Measurements from ENCODE around the gene RABGEF1.
"Not testable (repeated sequence)": the region's sequence is repeated elsewhere in the genome, so short reads cannot be mapped to it uniquely, and the experiment has no call there.

The RABGEF1 gene

GRCh38 chr7:66767486-66767885, 27.0 kb downstream of the RABGEF1 start:
- not testable (repeated sequence) for DNase-seq

DNA sequence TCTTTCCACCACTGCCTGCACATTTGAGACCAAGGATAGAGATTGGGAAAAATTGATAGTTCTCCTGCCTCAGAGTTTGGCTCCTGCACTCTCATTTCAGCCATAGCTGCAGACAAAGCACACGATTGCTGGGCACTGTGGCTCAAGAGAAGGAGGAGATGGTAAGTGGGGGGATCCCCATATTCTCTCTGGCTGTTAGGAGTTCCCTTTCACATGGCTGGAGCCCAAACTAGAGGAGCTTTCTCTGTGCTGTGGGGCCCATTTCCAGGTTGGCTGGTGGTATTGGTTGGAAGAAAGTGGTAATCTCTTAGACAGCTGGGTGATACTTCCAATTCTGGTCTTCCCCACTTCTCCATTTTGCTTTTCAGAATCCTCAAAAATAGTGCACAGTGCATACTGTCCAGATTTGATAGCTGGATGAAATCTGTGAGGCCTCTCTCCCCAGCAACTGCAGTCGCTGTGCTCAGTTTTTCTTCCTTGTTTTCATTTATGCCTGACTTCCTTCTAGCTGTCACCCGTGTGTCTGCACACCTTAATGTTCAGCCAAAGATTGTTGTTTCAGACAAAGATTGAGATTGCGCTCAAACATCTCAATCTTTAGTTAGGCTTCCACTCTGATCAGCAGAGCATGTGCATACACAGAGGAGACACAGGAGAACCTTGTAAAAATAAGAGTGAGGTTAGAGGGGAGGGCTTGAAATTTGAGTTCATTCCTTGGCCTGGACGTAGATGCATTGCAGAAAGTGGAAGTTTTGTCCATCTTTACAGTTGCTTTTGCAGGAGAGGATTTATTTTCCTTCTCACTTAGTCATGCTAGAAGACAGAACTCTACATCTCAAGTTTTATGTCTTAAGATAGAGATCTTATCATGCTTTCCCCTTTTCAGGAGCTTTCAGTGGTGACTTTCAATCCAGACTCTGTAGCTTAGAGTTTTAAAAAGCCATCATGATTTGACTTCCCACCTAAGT, 28.6 kb downstream of the RABGEF1 start:
- DNase-seq = no peak

GRCh38 chr7:66769833-66770512, 29.4 kb downstream of the RABGEF1 start:
- DNase-seq = peak; percentile 12

DNA sequence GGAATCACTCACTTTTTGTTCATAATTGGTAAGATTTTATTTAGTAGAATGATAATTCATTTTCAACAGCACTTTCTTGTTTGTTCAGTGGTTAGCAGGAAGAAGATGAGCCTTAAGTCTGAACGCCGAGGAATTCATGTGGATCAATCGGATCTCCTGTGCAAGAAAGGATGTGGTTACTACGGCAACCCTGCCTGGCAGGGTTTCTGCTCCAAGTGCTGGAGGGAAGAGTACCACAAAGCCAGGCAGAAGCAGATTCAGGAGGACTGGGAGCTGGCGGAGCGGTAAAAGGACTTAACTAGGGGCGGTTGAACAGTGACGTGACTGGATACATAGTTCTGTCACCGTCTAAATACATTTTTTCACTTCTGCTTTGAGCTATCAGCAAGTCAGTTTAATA, 31.3 kb downstream of the RABGEF1 start:
- no peak for DNase-seq

- DNase-seq = not testable (repeated sequence)
Observed at GRCh38 chr7:66773744-66774143, 33.2 kb downstream of the RABGEF1 start.

DNA sequence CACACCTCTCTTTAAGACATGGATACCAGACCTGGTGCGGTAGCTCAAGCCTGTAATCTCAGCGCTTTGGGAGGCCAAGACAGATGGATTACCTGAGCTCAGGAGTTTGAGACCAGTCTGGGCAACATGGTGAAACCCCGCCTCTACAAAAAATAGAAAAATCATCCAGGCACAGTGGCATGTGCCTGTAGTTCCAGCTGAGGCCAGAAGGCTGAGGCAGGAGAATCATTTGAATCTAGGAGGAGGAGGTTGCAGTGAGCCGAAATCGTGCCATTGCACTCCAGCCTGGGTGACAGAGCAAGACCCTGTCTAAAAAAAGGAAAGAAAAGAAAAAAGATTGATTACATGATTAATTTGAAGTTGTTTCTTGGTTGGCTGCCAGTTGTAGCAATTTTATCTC, 35.9 kb downstream of the RABGEF1 start:
- not testable (repeated sequence) for DNase-seq

DNA sequence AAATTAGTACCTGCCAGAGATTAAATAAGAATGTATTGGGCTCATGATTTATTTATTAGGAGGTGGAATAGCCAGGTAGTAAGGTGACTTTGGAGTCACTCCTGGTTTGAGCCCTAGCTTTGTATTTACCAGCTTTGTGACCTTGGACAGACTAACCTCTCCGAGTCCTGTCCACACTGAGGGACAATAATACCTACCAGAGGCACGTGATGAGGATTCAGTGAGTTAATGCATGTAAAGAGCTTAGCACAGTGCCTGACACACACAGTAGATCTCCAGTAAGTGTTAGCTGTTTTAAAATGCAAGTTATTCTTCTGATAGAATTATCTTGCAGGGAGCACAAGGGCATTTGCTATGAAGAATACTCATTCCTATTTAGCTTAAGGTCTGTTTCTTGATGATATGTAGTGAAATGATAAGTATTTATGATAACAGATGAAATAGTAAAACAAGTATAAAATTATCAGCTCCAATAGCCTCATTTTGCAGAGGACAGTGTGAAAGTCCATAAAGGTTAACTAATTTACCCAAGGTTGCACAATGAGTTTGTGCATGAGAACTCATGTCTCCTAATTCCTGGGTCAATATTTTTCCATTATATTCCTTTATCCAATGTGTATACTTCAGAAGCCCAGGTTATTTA, 36.4 kb downstream of the RABGEF1 start:
- no peak for DNase-seq

DNA sequence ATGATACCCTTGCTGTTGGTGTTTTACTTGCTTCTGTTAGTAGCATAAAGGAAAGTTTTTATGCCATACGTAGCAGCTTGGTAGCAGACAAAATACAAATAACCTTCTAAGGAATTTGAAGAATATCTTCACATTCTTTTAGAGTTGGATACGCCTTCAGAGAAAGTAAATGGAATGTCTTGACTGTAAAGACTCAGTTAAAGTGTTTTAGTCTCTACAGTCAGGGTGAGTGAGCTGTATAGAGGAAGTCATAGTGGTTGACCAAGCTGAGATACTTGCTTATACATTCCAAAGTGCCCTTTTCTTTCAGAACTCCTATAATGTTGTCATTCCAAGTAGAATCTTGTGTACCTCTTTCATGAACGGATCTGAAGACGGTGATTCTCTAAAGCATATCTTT, 37.7 kb downstream of the RABGEF1 start:
- DNase-seq = no peak

- peak; percentile 11 for DNase-seq
Observed at GRCh38 chr7:66779669-66780409, 39.3 kb downstream of the RABGEF1 start.

DNA sequence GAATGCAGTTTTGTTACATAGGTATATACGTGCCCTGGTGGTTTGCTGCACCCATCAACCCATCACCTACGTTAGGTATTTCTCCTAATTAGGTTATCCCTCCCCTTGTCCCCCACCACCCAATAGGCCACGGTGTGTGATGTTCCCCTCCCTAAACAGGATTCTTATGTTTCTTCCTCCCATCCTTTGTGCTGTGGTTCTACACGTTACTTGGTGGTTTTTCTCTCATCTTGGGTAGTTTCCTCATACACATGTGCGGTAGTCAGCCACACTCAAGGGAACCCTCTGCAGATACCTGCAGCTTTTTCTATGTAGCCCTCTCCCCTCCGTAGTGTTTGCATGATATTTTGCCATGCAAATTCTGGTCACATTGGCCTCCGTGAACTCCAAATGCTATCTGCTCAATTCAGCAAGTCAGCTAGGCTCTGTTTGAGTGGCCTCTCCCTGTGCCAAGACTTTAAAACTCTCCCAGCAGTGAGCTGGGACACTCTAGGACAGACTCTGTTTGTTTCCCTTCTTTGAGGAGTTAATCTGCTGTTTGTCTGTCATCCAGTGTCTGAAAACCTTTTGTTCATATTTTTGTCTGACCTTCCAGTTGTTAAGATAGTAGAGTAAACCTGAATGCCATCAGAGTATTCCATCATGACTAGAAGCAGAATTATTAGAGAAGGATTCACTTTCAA, 41.0 kb downstream of the RABGEF1 start:
- DNase-seq = no peak

GRCh38 chr7:66782875-66783274, 42.3 kb downstream of the RABGEF1 start:
- DNase-seq = peak; percentile 3

DNA sequence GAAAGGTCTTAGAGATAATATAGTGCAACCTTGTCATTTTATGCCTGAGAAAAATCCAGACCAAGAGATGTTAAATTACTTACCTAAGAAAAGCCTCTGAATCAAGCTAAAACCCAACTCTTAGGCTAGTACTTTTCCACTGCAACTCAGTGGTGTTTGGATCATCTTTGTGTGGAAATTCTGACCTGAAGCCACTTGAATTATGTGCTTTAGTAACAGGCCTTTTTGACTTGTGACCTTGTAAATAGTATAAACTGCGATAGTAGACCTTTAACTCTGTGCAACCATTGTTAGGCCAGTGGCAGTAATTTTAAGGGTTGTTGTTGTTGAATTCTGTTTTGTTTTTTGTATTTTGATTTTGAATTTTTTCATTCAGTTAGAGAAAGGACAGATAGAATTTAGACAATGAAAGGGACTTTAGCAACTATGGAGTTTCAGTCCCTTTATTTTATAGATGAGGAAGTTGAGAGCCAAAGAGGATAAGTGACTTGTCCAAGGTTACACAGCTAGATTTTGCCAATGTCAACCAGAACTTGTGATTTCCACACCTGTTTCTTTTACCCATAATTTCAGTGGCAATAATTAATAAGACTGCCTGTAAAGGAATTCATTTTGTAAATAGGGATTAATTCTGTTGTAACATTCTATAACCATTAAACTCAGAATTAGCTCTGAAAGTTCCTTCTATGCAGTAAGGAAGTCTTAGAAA, 43.5 kb downstream of the RABGEF1 start:
- DNase-seq = not testable (repeated sequence)

DNA sequence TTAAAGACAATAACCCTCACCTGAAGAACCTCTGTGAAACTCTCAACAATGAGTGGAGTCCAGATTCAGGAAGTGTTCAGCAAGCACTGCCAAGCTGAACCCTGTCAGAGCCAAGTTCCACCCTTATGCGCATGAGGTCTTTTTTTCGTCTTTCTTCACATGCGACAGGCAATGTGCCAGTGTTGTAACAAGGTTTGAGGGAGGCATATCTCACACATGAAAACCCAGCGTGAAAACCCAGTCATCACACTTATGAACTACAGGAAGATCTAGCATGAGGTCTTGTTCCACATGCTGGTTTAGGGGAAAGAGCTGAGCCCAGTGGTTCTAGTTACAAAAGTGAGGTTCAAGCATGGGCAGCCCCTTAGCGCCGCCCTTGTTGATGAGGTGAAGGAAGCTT, 49.7 kb downstream of the RABGEF1 start:
- no peak for DNase-seq

GRCh38 chr7:66790725-66791124, 50.2 kb downstream of the RABGEF1 start:
- DNase-seq = no peak

GRCh38 chr7:66800591-66800990, 60.1 kb downstream of the RABGEF1 start:
- DNase-seq = no peak

DNA sequence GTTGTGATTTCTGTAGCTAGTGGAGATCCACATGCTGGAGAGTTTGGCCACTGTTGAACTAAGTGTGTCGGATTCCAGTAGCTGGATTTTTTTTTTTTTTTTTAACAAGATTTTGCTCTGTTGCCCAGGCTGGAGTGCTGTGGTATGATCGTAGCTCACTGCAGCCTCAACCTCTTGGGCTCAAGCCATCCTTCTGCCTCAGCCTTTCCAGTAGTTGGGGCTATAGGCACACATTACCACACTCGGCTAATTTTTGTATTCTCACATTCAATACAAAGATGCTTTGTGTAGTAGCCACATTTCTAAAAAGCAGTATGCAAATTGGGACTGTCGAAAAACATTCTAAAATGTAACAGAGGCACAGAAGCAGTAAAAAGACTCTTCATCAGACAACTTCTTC, 63.5 kb downstream of the RABGEF1 start:
- DNase-seq = no peak

- DNase-seq = no peak
Observed at GRCh38 chr7:66807736-66808135, 67.2 kb downstream of the RABGEF1 start.

GRCh38 chr7:66810716-66811115, 70.2 kb downstream of the RABGEF1 start:
- no peak for DNase-seq

- not testable (repeated sequence) for DNase-seq
Observed at GRCh38 chr7:66815186-66815875, 74.8 kb downstream of the RABGEF1 start.

DNA sequence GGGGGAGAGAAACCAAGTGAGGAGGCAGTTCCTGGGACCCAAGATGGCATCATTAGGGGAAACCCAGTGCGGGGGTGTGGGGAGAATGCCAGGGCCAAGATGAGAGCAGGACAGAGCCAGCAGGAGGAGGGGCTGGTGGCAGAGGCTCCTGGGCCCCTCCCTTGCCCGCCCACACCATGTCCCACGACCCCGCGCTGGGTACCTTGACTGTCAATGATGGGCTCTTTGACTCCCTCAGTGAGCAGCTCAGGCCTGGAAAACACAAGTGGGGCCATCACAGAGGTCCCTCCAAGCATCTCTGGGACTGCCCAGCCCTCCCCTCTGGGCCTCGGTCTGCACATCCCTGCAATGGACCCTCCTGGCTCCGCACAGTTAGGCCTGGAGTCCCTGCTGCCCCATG, 75.4 kb downstream of the RABGEF1 start:
- no peak for DNase-seq

- not testable (repeated sequence) for DNase-seq
Observed at GRCh38 chr7:66816658-66817057, 76.1 kb downstream of the RABGEF1 start.
